ENCODE data around the gene RNF167. TPM values are rescaled to one million over a fixed set of nuclear protein-coding genes. Genes with fewer than 3 reads are reported as not detected.
A peak's percentile ranks its signal among the peaks of the same experiment; 100 is the strongest.

RNF167 gene
- total RNA-seq, 6 experiments from 2014 or later: 52.1 to 73.5 (median 57.5) TPM

GRCh38 chr17:4956493-4957061 is 16.5 kb downstream of the RNF167 start:
- H3K4me1 ChIP-seq: peaks cover 0 to 20% (median 8%) of the 10 kb centered on the region in 4 donors
- H3K36me3 ChIP-seq: peaks cover 0 to 6% (median 0%) of the 10 kb centered on the region in 4 donors
- ATAC-seq: no peak
- intact Hi-C loops (cut with DNase I): no loop called here
- 96% methylated on average over 4 of the region's 10 CpGs for WGBS (ENCODE audit: insufficient coverage, low coverage, low lambda C conversion rate, missing lambda C conversion rate)
- H3K27me3 ChIP-seq: no peaks in the 10 kb centered on the region
- no peaks in the 10 kb centered on the region for H3K9me3 ChIP-seq
- no peak overlapping the region for H3K4me3 ChIP-seq
- no peak for DNase-seq
- TF ChIP-seq POLR2A (IDR thresholded peaks at IDR 0.05) (no peak), CTCF (IDR thresholded peaks at IDR 0.05) (peak in 1 of 4 donors; percentile 11)
- no peak overlapping the region for H3K27ac ChIP-seq

- peaks cover 0 to 6% (median 0%) of the 10 kb centered on the region in 4 donors for H3K36me3 ChIP-seq
- intact Hi-C loops (cut with DNase I): no loop called here
- ATAC-seq (peak; percentile 78 to 95 (median 86)), DNase-seq (peak in 2 of 3 donors; percentile 72 to 79)
- no peak for TF ChIP-seq CTCF (IDR thresholded peaks at IDR 0.05)
- no peak for TF ChIP-seq POLR2A (IDR thresholded peaks at IDR 0.05)
- 30% methylated on average over 3 of the region's 3 CpGs for WGBS (ENCODE audit: insufficient coverage, low coverage, low lambda C conversion rate, missing lambda C conversion rate)
- H3K9me3 ChIP-seq: no peaks in the 10 kb centered on the region
- no peak overlapping the region for H3K4me3 ChIP-seq
- H3K4me1 ChIP-seq: peaks cover 0 to 20% (median 8%) of the 10 kb centered on the region in 4 donors
- H3K27ac ChIP-seq: peak overlapping the region in 1 of 3 donors; percentile 62
- H3K27me3 ChIP-seq: no peaks in the 10 kb centered on the region
Measured at GRCh38 chr17:4958102-4958501, 18.0 kb downstream of the RNF167 start.

GRCh38 chr17:4959261-4959965 is 19.3 kb downstream of the RNF167 start:
- no peak for DNase-seq
- intact Hi-C loops (cut with DNase I): no loop called here
- no peaks in the 10 kb centered on the region for H3K9me3 ChIP-seq
- TF ChIP-seq CTCF (IDR thresholded peaks at IDR 0.05) (no peak), POLR2A (IDR thresholded peaks at IDR 0.05) (no peak)
- 50% methylated on average over 10 of the region's 18 CpGs for WGBS (ENCODE audit: insufficient coverage, low coverage, low lambda C conversion rate, missing lambda C conversion rate)
- peaks cover 0 to 20% (median 8%) of the 10 kb centered on the region in 4 donors for H3K4me1 ChIP-seq
- H3K4me3 ChIP-seq: no peak overlapping the region
- no peaks in the 10 kb centered on the region for H3K27me3 ChIP-seq
- ATAC-seq: peak in 1 of 4 donors; percentile 35
- H3K36me3 ChIP-seq: peaks cover 0 to 6% (median 0%) of the 10 kb centered on the region in 4 donors
- no peak overlapping the region for H3K27ac ChIP-seq

- no peak overlapping the region for H3K27ac ChIP-seq
- H3K4me1 ChIP-seq: peaks cover 0 to 20% (median 8%) of the 10 kb centered on the region in 4 donors
- DNase-seq (no peak), ATAC-seq (no peak)
- no peak for TF ChIP-seq POLR2A (IDR thresholded peaks at IDR 0.05)
- no peak for TF ChIP-seq CTCF (IDR thresholded peaks at IDR 0.05)
- H3K4me3 ChIP-seq: no peak overlapping the region
- H3K27me3 ChIP-seq: no peaks in the 10 kb centered on the region
- WGBS (ENCODE audit: insufficient coverage, low coverage, low lambda C conversion rate, missing lambda C conversion rate): 97% methylated on average over 8 of the region's 9 CpGs
- no peaks in the 10 kb centered on the region for H3K9me3 ChIP-seq
- peaks cover 0 to 6% (median 0%) of the 10 kb centered on the region in 4 donors for H3K36me3 ChIP-seq
- intact Hi-C loops (cut with DNase I): no loop called here
Measured at GRCh38 chr17:4960279-4960922, 20.3 kb downstream of the RNF167 start.
